HUES48 (cell line): ENCODE data around the gene RARG.

ENCODE experiments used
- H3K27ac ChIP-seq: one replicate; pipeline ENCODE4 v1.7.0; 2013; ENCODE audit warnings: low read depth, low read length, inconsistent platforms
- H3K27me3 ChIP-seq: 2 replicates; pipeline ENCODE4 v1.6.1; 2013; ENCODE audit warnings: mild to moderate bottlenecking, low read length; ENCODE audit not compliant: control insufficient read depth, insufficient read depth
- H3K36me3 ChIP-seq: 2 replicates; pipeline ENCODE4 v1.6.1; 2013; ENCODE audit warnings: low read length; ENCODE audit not compliant: control insufficient read depth, insufficient read depth
- H3K4me1 ChIP-seq: 2 replicates; pipeline ENCODE4 v1.6.1; 2013; ENCODE audit warnings: mild to moderate bottlenecking, low read length; ENCODE audit not compliant: control insufficient read depth, insufficient read depth
- H3K4me3 ChIP-seq: 2 replicates; pipeline ENCODE4 v1.5.1; 2013; ENCODE audit warnings: mild to moderate bottlenecking, low read depth, low read length
- H3K9ac ChIP-seq: 2 replicates; pipeline ENCODE4 v1.6.1; 2013; ENCODE audit warnings: mild to moderate bottlenecking, low read depth, low read length, moderate library complexity
- H3K9me3 ChIP-seq: 2 replicates; pipeline ENCODE4 v1.6.1; 2013; ENCODE audit warnings: low read length; ENCODE audit not compliant: control insufficient read depth, insufficient read depth

Gene RARG

DNA sequence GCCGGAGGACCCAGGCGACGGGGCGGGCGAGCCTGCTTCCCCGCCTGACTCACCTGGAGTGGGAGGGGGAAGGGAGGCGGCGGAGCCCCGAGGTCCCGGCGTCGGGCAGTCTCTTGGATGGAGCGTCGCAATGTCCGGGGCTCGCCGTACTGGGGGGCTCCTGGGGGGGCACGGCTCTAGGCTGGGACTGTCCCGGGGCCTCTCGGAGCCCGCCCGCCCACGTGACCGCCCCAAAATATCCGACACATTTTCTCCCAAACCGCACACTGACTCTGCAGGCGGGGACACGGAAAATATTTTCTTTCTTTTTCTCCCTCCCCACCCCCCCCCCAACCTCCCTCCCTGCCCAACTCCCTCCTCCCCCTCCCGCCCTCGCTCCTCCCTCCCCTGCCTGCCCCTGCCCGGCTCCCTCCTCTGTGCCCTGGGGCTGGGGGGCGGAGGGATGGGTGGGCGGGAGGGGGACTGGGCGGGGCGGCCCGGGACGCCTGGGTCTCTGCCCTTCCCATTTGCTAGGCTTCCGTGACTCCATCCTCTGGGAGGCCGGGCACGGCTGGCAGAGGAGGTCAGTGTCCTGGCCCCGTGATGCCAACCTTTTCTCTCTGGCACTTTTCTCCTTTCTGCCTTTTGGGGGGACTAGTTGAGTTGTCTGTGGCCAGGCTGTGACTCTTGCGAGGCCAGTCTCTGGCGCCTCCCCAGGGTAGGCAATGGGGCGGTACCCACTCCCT is at the start of gene RARG:
Gene RARG, minus strand, starts transcription at position 289 of the 725 bp plus-strand sequence. CDS start 4,664 bp downstream, outside the sequence.
- Histone ChIP-seq H3K4me1 (peaks cover 60% of the 10 kb centered on the region), H3K4me3 (peak within 1 kb of the TSS; percentile 70), H3K27ac (peak within 1 kb of the TSS; percentile 55), H3K27me3 (no peaks in the 10 kb centered on the region; the same call in 1 of the 2 replicates), H3K9ac (no peak within 1 kb of the TSS; the same call in 1 of the 2 replicates), H3K9me3 (no peaks in the 10 kb centered on the region), H3K36me3 (peaks cover 3% of the 10 kb centered on the region; the same call in 1 of the 2 replicates)

DNA sequence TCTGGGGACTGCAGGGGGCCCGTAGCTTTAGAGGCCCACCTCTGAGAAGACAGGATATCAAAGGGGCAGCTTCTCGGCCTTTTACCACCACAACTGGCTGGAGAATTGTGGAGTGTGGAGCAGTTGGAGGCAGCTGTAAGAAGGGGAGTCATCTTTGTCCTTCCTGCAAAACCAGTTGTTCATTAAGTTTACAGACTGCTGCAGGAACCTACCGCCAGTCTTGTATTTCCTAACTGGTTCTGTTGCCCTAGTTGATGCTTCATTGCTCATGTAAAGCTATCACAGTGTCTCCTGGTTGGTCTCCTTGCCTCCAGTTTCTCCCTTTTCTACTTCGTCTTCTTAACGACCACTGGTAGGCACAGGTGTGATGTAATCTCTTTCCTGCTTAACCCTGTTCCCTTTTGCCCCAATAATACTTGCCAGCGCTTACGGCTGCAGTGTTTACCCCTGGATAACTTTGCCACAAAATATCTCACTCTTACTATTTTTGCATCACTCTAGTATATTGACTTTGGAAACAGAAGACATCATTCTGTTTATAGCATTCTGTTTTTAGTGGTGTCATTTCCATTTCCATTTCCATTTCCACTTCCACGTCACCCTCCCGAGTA is 48.0 kb upstream of the RARG start:
- no peaks in the 10 kb centered on the region for H3K4me1 ChIP-seq
- H3K9me3 ChIP-seq, result no peaks in the 10 kb centered on the region
- no peak overlapping the region for H3K27ac ChIP-seq
- H3K27me3 ChIP-seq, result no peaks in the 10 kb centered on the region
- no peak overlapping the region for H3K4me3 ChIP-seq
- H3K36me3 ChIP-seq, result peaks cover 89% of the 10 kb centered on the region
- no peak overlapping the region for H3K9ac ChIP-seq

DNA sequence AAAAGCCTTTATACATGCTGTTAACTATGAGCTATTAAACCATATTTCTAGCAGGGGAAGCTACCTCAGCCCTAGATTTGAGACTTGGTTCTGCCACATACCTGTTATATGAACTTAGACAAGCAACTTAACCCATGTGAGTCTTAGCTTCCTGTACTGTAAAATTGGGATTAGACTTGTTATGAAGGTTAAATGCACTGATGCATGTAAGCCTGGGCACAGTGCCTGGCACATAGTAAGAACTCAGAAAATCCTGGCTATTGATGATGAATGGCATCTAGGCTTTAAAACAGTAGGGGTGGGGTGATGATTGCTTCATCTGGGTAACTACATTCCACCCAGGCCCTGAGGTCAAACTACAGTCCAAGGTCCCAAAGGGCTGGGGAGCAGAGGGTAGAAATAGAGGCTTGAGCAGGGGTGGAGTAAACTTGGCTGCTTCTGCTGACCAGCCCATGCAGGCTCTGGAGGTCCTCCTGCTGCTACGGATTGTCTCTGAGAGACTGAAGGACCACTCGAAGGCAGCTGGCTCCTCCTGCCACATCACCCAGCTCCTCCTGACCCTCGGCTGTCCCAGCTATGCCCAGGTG is 47.4 kb upstream of the RARG start:
- Histone ChIP-seq H3K4me1 (no peaks in the 10 kb centered on the region), H3K27ac (no peak overlapping the region), H3K4me3 (no peak overlapping the region), H3K9me3 (no peaks in the 10 kb centered on the region), H3K27me3 (no peaks in the 10 kb centered on the region), H3K36me3 (peaks cover 90% of the 10 kb centered on the region), H3K9ac (no peak overlapping the region)

DNA sequence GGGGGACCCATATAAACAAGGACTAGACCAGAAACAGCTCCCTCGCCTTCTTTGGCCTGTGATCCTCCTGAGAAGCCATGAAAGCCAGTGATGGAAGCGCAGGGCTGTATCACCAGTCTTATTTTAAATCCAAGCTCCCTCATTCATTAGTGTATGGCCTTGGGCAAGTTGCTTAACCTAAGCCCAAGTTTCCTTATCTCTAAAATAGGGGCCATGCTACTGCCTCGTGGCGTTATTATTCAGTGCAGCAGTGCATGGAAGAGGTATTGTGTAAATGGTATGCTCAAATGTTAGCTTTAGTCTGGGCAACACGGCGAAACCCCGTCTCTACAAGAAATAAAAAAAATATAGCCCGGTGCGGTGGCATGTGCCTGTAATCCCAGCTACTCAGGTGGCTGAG is 46.0 kb upstream of the RARG start:
- Histone ChIP-seq H3K27ac (no peak overlapping the region), H3K9me3 (no peaks in the 10 kb centered on the region), H3K4me3 (no peak overlapping the region), H3K36me3 (peaks cover 81% of the 10 kb centered on the region), H3K27me3 (no peaks in the 10 kb centered on the region), H3K9ac (no peak overlapping the region), H3K4me1 (no peaks in the 10 kb centered on the region)

DNA sequence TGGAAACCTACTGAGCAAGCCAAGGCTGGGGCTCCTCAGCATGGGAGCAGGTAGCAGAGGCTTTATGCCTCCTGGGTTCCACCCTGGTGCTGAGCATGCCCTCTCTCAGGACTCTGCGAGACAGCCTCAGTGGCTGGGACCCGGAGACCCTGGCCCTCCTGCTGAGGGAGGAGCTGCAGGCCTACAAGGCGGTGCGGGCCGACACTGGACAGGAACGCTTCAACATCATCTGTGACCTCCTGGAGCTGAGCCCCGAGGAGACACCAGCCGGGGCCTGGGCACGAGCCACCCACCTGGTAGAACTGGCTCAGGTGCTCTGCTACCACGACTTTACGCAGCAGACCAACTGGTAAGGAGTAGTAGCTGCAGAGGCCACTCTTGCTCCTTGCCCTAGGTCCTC is 44.5 kb upstream of the RARG start:
- Histone ChIP-seq H3K9me3 (no peaks in the 10 kb centered on the region), H3K36me3 (peaks cover 70% of the 10 kb centered on the region), H3K27me3 (no peaks in the 10 kb centered on the region), H3K27ac (no peak overlapping the region), H3K4me3 (no peak overlapping the region), H3K9ac (no peak overlapping the region), H3K4me1 (no peaks in the 10 kb centered on the region)

DNA sequence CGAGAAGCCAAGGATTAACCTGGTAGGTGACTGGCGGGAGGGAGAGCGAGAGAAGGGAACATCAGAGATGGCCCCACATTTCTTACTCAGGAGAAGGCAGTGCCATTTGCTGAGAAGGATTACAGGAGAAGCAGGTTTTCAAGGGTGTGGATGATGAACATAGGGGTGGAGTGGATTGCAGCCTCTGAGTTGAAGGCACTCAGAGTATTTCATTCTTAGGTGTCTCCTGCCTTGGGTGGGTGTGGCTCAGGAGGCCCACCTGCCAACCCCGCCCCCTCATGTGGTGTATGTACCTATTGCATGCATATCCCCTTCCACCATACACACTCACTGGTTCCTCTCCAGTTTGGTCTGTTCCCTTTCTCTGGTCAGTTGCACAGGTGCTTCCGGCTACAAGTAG is 42.4 kb upstream of the RARG start:
- H3K4me3 ChIP-seq, result no peak overlapping the region
- H3K27me3 ChIP-seq, result no peaks in the 10 kb centered on the region
- H3K36me3 ChIP-seq, result peaks cover 74% of the 10 kb centered on the region
- H3K9me3 ChIP-seq, result no peaks in the 10 kb centered on the region
- no peak overlapping the region for H3K9ac ChIP-seq
- no peaks in the 10 kb centered on the region for H3K4me1 ChIP-seq
- H3K27ac ChIP-seq, result no peak overlapping the region

DNA sequence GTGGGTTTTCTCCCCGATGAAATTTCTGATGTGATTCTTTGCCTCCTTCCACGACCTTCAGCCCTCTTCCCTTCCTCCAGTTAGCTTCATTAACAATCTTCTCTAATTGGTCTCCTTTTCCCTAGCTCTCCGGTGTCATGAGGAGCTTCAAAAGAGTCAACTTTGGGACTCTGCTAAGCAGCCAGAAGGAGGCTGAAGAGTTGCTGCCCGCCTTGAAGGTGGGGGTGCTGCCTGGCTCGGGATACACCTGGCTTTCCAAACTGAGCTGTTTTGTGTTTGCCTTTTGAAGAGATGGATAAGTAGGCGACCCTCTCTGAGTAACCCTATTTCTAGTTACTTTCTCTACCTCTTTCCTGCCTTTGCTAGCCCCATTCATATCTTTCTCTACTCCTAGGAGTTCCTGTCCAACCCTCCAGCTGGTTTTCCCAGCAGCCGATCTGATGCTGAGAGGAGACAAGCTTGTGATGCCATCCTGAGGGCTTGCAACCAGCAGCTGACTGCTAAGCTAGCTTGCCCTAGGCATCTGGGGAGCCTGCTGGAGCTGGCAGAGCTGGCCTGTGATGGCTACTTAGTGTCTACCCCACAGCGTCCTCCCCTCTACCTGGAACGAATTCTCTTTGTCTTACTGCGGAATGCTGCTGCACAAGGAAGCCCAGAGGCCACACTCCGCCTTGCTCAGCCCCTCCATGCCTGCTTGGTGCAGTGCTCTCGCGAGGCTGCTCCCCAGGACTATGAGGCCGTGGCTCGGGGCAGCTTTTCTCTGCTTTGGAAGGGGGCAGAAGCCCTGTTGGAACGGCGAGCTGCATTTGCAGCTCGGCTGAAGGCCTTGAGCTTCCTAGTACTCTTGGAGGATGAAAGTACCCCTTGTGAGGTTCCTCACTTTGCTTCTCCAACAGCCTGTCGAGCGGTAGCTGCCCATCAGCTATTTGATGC is 36.9 kb upstream of the RARG start:
- H3K36me3 ChIP-seq, result peaks cover 28% of the 10 kb centered on the region
- no peak overlapping the region for H3K27ac ChIP-seq

DNA sequence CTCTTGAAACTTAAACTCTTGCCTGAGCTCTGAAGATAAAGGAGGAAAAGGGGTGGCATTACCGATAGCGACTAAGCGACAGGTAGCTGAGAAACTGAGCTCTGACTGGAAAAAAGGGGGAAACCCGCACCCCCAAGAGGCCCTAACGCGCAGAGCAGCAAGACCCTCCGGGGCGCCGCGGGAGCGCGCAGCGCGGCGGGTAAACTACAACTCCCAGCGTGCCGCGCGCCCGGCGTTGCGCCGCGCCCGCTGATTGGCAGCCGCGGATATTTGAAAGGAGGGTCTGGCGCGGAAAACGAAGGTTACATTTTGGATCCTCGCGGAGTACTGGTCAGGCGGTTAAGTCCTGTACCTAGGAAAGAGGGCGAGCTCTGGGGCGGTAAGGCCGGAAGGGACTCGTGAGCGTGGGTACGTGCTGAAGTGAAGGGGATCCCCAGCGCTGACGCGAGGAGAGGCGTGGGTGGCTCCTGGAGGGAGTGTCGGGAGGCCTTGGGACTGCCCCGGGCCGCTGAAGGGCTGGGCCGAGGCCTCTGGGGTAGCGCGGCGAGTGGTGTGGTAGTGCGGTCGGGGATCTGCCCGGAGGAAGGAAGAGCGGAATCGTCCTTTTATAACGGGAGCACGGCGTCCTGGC is 36.1 kb upstream of the RARG start, which contains the start of gene ESPL1:
Gene ESPL1, plus strand, starts transcription at position 301 of the 631 bp plus-strand sequence. CDS start 468 bp downstream, outside the sequence.
- peak within 1 kb of the TSS; percentile 97 for H3K4me3 ChIP-seq
- peak within 1 kb of the TSS; percentile 70 for H3K27ac ChIP-seq
- no peaks in the 10 kb centered on the region for H3K27me3 ChIP-seq

More for the DNA sequence above, 36.9 kb upstream of the RARG start:
- peak overlapping the region; percentile 97 for H3K4me3 ChIP-seq
- peaks cover 4% of the 10 kb centered on the region; the same call in 1 of the 2 replicates for H3K4me1 ChIP-seq
- no peaks in the 10 kb centered on the region for H3K9me3 ChIP-seq
- peak overlapping the region; percentile 58 for H3K9ac ChIP-seq
- H3K27me3 ChIP-seq, result no peaks in the 10 kb centered on the region

DNA sequence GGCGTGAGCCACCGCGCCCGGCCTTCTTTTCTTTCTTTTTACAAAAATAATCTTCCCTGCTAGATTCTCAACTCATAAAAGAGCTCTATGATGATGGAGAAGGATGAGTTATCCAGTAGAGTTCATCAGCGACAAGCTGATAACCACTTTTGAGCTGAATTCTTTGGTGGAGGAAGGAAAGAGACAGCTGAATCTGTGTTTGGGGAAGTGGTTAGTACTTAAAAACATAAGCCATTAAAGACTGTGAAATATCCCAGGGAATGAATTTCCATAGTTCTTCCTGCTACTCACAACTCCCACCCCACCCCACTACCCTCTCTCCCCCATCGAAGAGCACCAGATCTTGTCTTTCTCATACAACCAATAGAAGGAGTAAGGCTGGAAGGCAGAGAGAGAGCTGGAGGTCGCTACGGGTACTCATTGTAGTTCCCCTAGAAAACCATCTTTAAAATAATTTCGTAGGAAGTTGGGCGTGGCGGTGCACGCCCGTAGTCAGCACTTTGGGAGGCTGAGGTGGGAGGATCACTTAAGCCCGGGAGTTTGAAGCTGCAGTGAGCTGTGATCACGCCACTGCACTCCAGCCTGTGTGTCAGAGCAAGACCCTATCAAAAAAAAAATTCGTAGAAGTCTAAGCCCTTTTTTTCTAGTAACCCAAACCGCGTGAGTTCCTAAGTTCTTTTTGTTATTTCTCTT is 35.4 kb upstream of the RARG start:
- Histone ChIP-seq H3K9me3 (no peaks in the 10 kb centered on the region), H3K4me1 (peaks cover 4% of the 10 kb centered on the region; the same call in 1 of the 2 replicates), H3K9ac (no peak overlapping the region), H3K36me3 (peaks cover 27% of the 10 kb centered on the region), H3K27ac (no peak overlapping the region), H3K27me3 (no peaks in the 10 kb centered on the region), H3K4me3 (peak overlapping the region; percentile 97)

More for the DNA sequence above, 36.1 kb upstream of the RARG start, which contains the start of gene ESPL1:
- Histone ChIP-seq H3K9me3 (no peaks in the 10 kb centered on the region), H3K36me3 (peaks cover 28% of the 10 kb centered on the region), H3K9ac (peak within 1 kb of the TSS; percentile 58), H3K4me1 (peaks cover 4% of the 10 kb centered on the region; the same call in 1 of the 2 replicates)
